RWPE1 (cell line): ENCODE data around the gene DUOXA2.
A peak's percentile ranks its signal among the peaks of the same experiment; 100 is the strongest.

Experiments used
- CTCF ChIA-PET: fragments of 350-600 bp; sonication (Branson Sonifier 250); formaldehyde crosslinking; extraction: SDS; loops from one replicate; lab custom pipeline; 2021; lab: Yijun Ruan, JAX
- POLR2A ChIA-PET: fragments of 400-600 bp; formaldehyde crosslinking; extraction: SDS; loops from one replicate; lab custom pipeline; 2020; ENCODE audit warnings: antibody characterized with exemption; ENCODE audit not compliant: low non-redundant PET; lab: Yijun Ruan, JAX
- DNase-seq: peaks from one replicate; pipeline ENCODE4 v3.0.0; 2012; ENCODE audit warnings: low spot score
- H3K27ac ChIP-seq: fragments of 450-650 bp; 2 replicates; pipeline ENCODE4 v1.5.1; 2017
- CTCF ChIP-seq: fragments of 450-650 bp; conservative IDR thresholded peaks from 2 replicates; pipeline ENCODE4 v1.5.1; 2017; ENCODE audit warnings: low read depth, mild to moderate bottlenecking

Gene DUOXA2

DNA sequence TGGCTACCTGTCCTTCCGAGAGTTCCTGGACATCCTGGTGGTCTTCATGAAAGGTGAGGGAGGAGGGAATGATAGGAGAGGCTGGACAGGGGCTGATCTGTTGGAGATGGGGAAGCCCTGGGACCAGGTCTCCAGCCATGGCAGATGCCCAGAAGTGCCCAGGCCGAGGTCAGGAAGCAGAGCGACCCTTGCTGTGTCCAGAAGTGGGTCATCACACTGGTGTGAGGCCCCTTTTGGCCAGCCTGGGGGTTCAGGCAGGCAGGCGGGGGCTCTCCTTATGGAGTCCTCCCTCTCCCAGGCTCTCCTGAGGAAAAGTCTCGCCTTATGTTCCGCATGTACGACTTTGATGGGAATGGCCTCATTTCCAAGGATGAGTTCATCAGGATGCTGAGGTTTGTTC is 33.5 kb downstream of the DUOXA2 start:
- DNase-seq, result no peak
- POLR2A ChIA-PET, result no interaction called here
- H3K27ac ChIP-seq, result peak overlapping the region; percentile 60
- TF ChIP-seq CTCF, result no peak
- CTCF ChIA-PET, result interaction anchor here (1.0 to 2.5 kb wide), 3 partner anchors 15 to 29 kb away, joined by 7 to 9 read pairs (median 8); no protein-coding TSS in a partner anchor

DNA sequence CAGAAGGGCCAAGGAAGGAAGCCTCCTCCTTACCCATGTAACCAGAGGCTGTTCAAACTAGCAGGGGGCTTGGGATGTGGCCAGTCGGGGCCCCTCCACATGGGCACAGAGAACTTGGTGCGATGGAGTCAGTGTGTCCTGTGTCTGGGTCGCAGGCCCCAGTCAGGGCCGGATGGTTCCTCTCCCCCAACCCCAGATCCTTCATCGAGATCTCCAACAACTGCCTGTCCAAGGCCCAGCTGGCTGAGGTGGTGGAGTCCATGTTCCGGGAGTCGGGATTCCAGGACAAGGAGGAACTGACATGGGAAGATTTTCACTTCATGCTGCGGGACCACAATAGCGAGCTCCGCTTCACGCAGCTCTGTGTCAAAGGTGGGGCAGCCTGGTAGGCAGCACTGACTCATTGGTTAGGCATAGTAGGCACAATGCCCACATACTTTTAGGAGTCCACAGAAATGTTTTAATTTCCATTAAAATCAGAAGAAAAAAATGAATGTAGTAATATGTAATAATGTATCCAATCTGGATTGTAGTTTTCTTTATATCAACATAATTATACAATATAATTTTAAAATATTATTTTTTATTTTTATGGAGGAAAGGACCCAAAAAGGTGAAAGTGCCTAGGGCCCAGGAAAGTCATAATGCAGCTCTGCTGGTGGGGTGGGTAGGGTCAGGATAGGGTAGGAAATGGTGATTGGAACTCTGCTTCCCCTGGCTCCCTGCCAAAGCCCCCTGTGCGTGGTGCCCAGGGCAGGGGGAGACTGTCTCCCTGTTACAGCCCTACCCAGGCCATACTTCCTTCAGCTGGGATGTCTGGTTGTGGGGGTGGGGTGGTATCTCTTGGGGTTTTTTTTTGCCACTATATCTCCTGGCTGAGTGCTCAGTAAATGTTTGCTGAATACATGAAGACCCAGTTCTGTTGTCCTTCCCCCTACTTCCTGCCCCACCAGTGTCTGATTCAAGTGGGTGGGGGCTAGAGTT is 34.2 kb downstream of the DUOXA2 start:
- H3K27ac ChIP-seq, result peak overlapping the region; percentile 60
- peak; percentile 74 for DNase-seq
- POLR2A ChIA-PET, result no interaction called here
- CTCF ChIA-PET, result interaction anchor here (0.6 to 2.0 kb wide), 3 partner anchors 15 to 30 kb away, joined by 4 to 8 read pairs (median 7); no protein-coding TSS in a partner anchor
- TF ChIP-seq CTCF, result no peak

DNA sequence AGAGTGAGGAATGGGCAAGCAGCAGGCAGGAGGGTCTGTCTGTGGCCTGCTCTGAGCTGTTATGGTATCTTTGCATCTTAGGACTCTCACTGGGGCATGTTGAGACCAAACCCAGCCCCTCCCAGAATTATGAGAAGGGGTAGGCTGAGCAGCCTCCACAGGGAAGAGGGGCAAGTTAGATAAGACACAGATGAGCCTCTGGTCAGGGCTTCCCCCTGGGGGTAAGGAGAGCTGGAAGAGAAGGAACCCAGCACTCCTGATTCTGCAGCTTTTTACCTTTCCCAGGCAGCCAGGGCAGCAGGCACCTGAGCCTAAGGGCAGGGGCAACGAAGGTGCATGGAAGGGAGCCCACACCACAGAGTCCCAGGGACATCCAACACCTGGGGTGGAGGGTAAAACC is 34.9 kb downstream of the DUOXA2 start:
- peak overlapping the region; percentile 60 for H3K27ac ChIP-seq
- no peak for DNase-seq
- ChIA-PET POLR2A (interaction anchor here (0.5 kb wide), 1 partner anchor 120 kb away, joined by 3 read pairs; no protein-coding TSS in a partner anchor), CTCF (interaction anchor here (1.1 kb wide), 1 partner anchor 13 kb away, joined by 3 read pairs; no protein-coding TSS in a partner anchor)
- no peak for TF ChIP-seq CTCF

GRCh38 chr15:45150481-45150880 is 36.4 kb downstream of the DUOXA2 start:
- ChIA-PET POLR2A (no interaction called here), CTCF (no interaction called here)

DNA sequence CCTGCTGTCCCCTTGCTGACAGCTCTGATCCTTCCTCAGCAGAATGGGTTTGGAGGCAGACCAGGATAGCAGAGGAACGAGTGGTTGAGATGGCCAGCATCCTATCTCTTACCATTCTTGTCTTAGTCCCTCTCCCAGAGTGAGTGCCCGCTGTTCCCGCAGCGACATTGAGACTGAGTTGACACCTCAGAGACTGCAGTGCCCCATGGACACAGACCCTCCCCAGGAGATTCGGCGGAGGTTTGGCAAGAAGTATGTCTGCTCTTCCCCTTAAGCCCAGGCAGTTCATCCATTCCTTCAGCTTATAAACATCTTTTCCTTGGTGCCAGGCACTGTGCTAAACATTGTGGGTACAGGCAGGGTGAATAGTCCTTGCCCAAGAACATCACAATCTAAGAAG is 36.9 kb downstream of the DUOXA2 start:
- peak overlapping the region; percentile 27; the same call in 1 of the 2 replicates for H3K27ac ChIP-seq
- ChIA-PET CTCF (interaction anchor here (0.5 kb wide), 1 partner anchor 15 kb away, joined by 4 read pairs; no protein-coding TSS in a partner anchor), POLR2A (no interaction called here)
- no peak for DNase-seq
- no peak for TF ChIP-seq CTCF

More at GRCh38 chr15:45150481-45150880, 36.4 kb downstream of the DUOXA2 start:
- peak overlapping the region; percentile 27; the same call in 1 of the 2 replicates for H3K27ac ChIP-seq
- DNase-seq, result no peak
- no peak for TF ChIP-seq CTCF
